Immature natural killer cell (primary cell): Measurements from ENCODE around the gene HDGF. TPM values are rescaled to one million over a fixed set of nuclear protein-coding genes. Genes with fewer than 3 reads are reported as not detected.

Source experiments
- DNase-seq, 3 donors: peaks; one replicate each; pipeline ENCODE4 v3.0.0; 2022; ENCODE audit warnings: mixed read lengths in 1 of 3
- H3K27ac Mint-ChIP-seq, 6 donors: one replicate each; pipeline ENCODE4 v1.8.0; 2020; ENCODE audit warnings: mixed read lengths in 6 of 6, mild to moderate bottlenecking in 5 of 6, inconsistent platforms in 4 of 6, moderate library complexity in 3 of 6
- H3K27me3 Mint-ChIP-seq, 3 donors: one replicate each; pipeline ENCODE4 v1.8.0; 2020 to 2021; ENCODE audit warnings: low read depth in 3 of 3, mild to moderate bottlenecking in 3 of 3, mixed read lengths in 3 of 3, moderate library complexity in 3 of 3, inconsistent platforms in 1 of 3
- H3K36me3 Mint-ChIP-seq, 3 donors: one replicate each; pipeline ENCODE4 v1.8.0; 2020; ENCODE audit warnings: mixed read lengths in 3 of 3, inconsistent platforms in 2 of 3, mild to moderate bottlenecking in 2 of 3
- H3K4me1 Mint-ChIP-seq, 2 donors: one replicate each; pipeline ENCODE4 v1.8.0; 2020; ENCODE audit warnings: inconsistent platforms in 2 of 2, mild to moderate bottlenecking in 2 of 2, mixed read lengths in 2 of 2, moderate library complexity in 1 of 2
- H3K4me3 Mint-ChIP-seq, 5 donors: one replicate each; pipeline ENCODE4 v1.8.0; 2020; ENCODE audit warnings: mild to moderate bottlenecking in 5 of 5, mixed read lengths in 5 of 5, inconsistent platforms in 3 of 5, moderate library complexity in 3 of 5
- H3K9me3 Mint-ChIP-seq, 6 donors: one replicate each; pipeline ENCODE4 v1.8.0; 2020; ENCODE audit warnings: mild to moderate bottlenecking in 6 of 6, mixed read lengths in 6 of 6, inconsistent platforms in 4 of 6, moderate library complexity in 3 of 6
- polyA plus RNA-seq, 3 donors: library from polyadenylated mRNA; unstranded; fragments of 300-500 nt; fragmentation: Illumina TruSeq; gene quantifications; one replicate each; pipeline ENCODE4 v1.2.3, GENCODE V29; 2021

HDGF gene
- polyA plus RNA-seq, 3 donors from 2014 or later: 27.5 to 35.4 (median 32.4) TPM

GRCh38 chr1:156704166-156704711 is 47.2 kb downstream of the HDGF start:
- no peak for DNase-seq
- peaks cover 11 to 15% (median 14%) of the 10 kb centered on the region in 3 donors for H3K27me3 Mint-ChIP-seq
- H3K4me3 Mint-ChIP-seq: peak overlapping the region; percentile 29 to 66 (median 51)
- no peaks in the 10 kb centered on the region for H3K9me3 Mint-ChIP-seq
- peaks cover 0 to 3% (median 0%) of the 10 kb centered on the region in 3 donors for H3K36me3 Mint-ChIP-seq
- peaks cover 30 to 32% of the 10 kb centered on the region in 2 donors for H3K4me1 Mint-ChIP-seq
- H3K27ac Mint-ChIP-seq: no peak overlapping the region

GRCh38 chr1:156703741-156704140 is 47.7 kb downstream of the HDGF start:
- Mint-ChIP-seq H3K36me3 (peaks cover 0 to 7% (median 3%) of the 10 kb centered on the region in 3 donors), H3K27me3 (peaks cover 11 to 15% (median 14%) of the 10 kb centered on the region in 3 donors), H3K4me1 (peaks cover 30 to 32% of the 10 kb centered on the region in 2 donors), H3K27ac (no peak overlapping the region), H3K9me3 (no peaks in the 10 kb centered on the region), H3K4me3 (peak overlapping the region in 2 of 5 donors; percentile 49 to 58)
- DNase-seq: no peak

GRCh38 chr1:156703336-156703735 is 48.1 kb downstream of the HDGF start:
- H3K27me3 Mint-ChIP-seq: peaks cover 11 to 15% (median 14%) of the 10 kb centered on the region in 3 donors

GRCh38 chr1:156700736-156701531 is 50.5 kb downstream of the HDGF start:
- no peak overlapping the region for H3K27ac Mint-ChIP-seq

More at GRCh38 chr1:156703336-156703735, 48.1 kb downstream of the HDGF start:
- Mint-ChIP-seq H3K9me3 (no peaks in the 10 kb centered on the region), H3K4me1 (peaks cover 30 to 32% of the 10 kb centered on the region in 2 donors), H3K36me3 (peaks cover 0 to 8% (median 3%) of the 10 kb centered on the region in 3 donors), H3K27ac (no peak overlapping the region), H3K4me3 (no peak overlapping the region)
- no peak for DNase-seq

GRCh38 chr1:156698995-156699394 is 52.5 kb downstream of the HDGF start:
- Mint-ChIP-seq H3K36me3 (peaks cover 3 to 11% (median 5%) of the 10 kb centered on the region in 3 donors), H3K4me1 (peaks cover under 1 to 2% of the 10 kb centered on the region in 2 donors), H3K27me3 (peaks cover 9 to 27% (median 18%) of the 10 kb centered on the region in 3 donors), H3K4me3 (no peak overlapping the region), H3K9me3 (no peaks in the 10 kb centered on the region), H3K27ac (no peak overlapping the region)
- no peak for DNase-seq

More at GRCh38 chr1:156700736-156701531, 50.5 kb downstream of the HDGF start:
- Mint-ChIP-seq H3K9me3 (no peaks in the 10 kb centered on the region), H3K27me3 (peaks cover 11 to 27% (median 19%) of the 10 kb centered on the region in 3 donors), H3K4me1 (peaks cover 19% of the 10 kb centered on the region in 2 donors), H3K36me3 (peaks cover 3 to 11% (median 5%) of the 10 kb centered on the region in 3 donors), H3K4me3 (no peak overlapping the region)
- DNase-seq: no peak

GRCh38 chr1:156697481-156697880 is 54.0 kb downstream of the HDGF start:
- DNase-seq: no peak
- H3K9me3 Mint-ChIP-seq: no peaks in the 10 kb centered on the region
- peaks cover 3 to 11% (median 5%) of the 10 kb centered on the region in 3 donors for H3K36me3 Mint-ChIP-seq
- no peak overlapping the region for H3K4me3 Mint-ChIP-seq
- no peak overlapping the region for H3K27ac Mint-ChIP-seq
- peaks cover 0 to 1% of the 10 kb centered on the region in 2 donors for H3K4me1 Mint-ChIP-seq
- peaks cover 5 to 26% (median 15%) of the 10 kb centered on the region in 3 donors for H3K27me3 Mint-ChIP-seq

- peaks cover 3 to 11% (median 5%) of the 10 kb centered on the region in 3 donors for H3K36me3 Mint-ChIP-seq
- DNase-seq: no peak
- H3K9me3 Mint-ChIP-seq: no peaks in the 10 kb centered on the region
- H3K4me1 Mint-ChIP-seq: peaks cover 0 to 1% of the 10 kb centered on the region in 2 donors
- H3K27ac Mint-ChIP-seq: no peak overlapping the region
- H3K27me3 Mint-ChIP-seq: peaks cover 10 to 26% (median 15%) of the 10 kb centered on the region in 3 donors
- peak overlapping the region in 1 of 5 donors; percentile 61 for H3K4me3 Mint-ChIP-seq
These were observed 54.7 kb downstream of the HDGF start for GRCh38 chr1:156696755-156697154.

GRCh38 chr1:156694690-156694962 is 56.8 kb downstream of the HDGF start:
- peaks cover 0 to 1% of the 10 kb centered on the region in 2 donors for H3K4me1 Mint-ChIP-seq
- H3K9me3 Mint-ChIP-seq: no peaks in the 10 kb centered on the region
- no peak overlapping the region for H3K27ac Mint-ChIP-seq
- H3K27me3 Mint-ChIP-seq: peaks cover 12 to 33% (median 18%) of the 10 kb centered on the region in 3 donors
- peaks cover 3 to 8% (median 5%) of the 10 kb centered on the region in 3 donors for H3K36me3 Mint-ChIP-seq
- DNase-seq: no peak
- H3K4me3 Mint-ChIP-seq: no peak overlapping the region

GRCh38 chr1:156693848-156694689 is 57.4 kb downstream of the HDGF start:
- H3K36me3 Mint-ChIP-seq: peaks cover 3 to 8% (median 5%) of the 10 kb centered on the region in 3 donors
- H3K27me3 Mint-ChIP-seq: peaks cover 14 to 34% (median 21%) of the 10 kb centered on the region in 3 donors
- H3K27ac Mint-ChIP-seq: no peak overlapping the region
- no peak overlapping the region for H3K4me3 Mint-ChIP-seq
- DNase-seq: no peak
- peaks cover 0 to 3% of the 10 kb centered on the region in 2 donors for H3K4me1 Mint-ChIP-seq
- no peaks in the 10 kb centered on the region for H3K9me3 Mint-ChIP-seq

GRCh38 chr1:156692925-156693847 is 58.3 kb downstream of the HDGF start:
- no peak overlapping the region for H3K27ac Mint-ChIP-seq
- peaks cover 0 to 5% (median 3%) of the 10 kb centered on the region in 3 donors for H3K36me3 Mint-ChIP-seq

GRCh38 chr1:156692441-156692924 is 59.0 kb downstream of the HDGF start:
- Mint-ChIP-seq H3K27ac (no peak overlapping the region), H3K36me3 (peaks cover 0 to 5% (median 3%) of the 10 kb centered on the region in 3 donors), H3K4me3 (no peak overlapping the region), H3K4me1 (peaks cover 0 to 3% of the 10 kb centered on the region in 2 donors), H3K27me3 (peaks cover 16 to 28% (median 22%) of the 10 kb centered on the region in 3 donors), H3K9me3 (no peaks in the 10 kb centered on the region)
- no peak for DNase-seq

More at GRCh38 chr1:156692925-156693847, 58.3 kb downstream of the HDGF start:
- peaks cover 14 to 34% (median 22%) of the 10 kb centered on the region in 3 donors for H3K27me3 Mint-ChIP-seq
- H3K4me1 Mint-ChIP-seq: peaks cover 0 to 3% of the 10 kb centered on the region in 2 donors
- H3K9me3 Mint-ChIP-seq: no peaks in the 10 kb centered on the region
- no peak overlapping the region for H3K4me3 Mint-ChIP-seq
- DNase-seq: no peak
